GM12878 (cell line): ENCODE measurements around the gene KIRREL3. TPM values are rescaled to one million over a fixed set of nuclear protein-coding genes. Genes with fewer than 3 reads are reported as not detected.

Experiments
- ATAC-seq: fragments of 200-7000 bp; cut with Tn5 transposase; 3 replicates; pipeline ENCODE4 v1.9.1; 2020; ENCODE audit warnings: mild to moderate bottlenecking, moderate library complexity
- BruUV-seq: library from RNA; stranded (reverse); fragments of 400-500 nt; replicated peaks from 2 replicates; lab custom pipeline; 2021; lab: Mats Ljungman, UMichigan
- CTCF ChIA-PET: fragments of 300-600 bp; sonication (Branson Sonifier 250); formaldehyde crosslinking; extraction: SDS; loops from one replicate; lab custom pipeline; 2021; ENCODE audit warnings: inconsistent platforms; lab: Yijun Ruan, JAX
- POLR2A ChIA-PET: fragments of 350-600 bp; formaldehyde crosslinking; extraction: SDS; loops from one replicate; lab custom pipeline; 2021; ENCODE audit warnings: inconsistent platforms; lab: Charles Lee
- RAD21 ChIA-PET: fragments of 300-600 bp; sonication (Branson Sonifier 250); formaldehyde crosslinking; loops from one replicate; lab custom pipeline; 2023; ENCODE audit warnings: antibody characterized with exemption; ENCODE audit not compliant: unreplicated experiment; lab: Charles Lee
- SMC1A ChIA-PET: fragments of 300-600 bp; sonication (Branson Sonifier 250); formaldehyde crosslinking; loops from one replicate; lab custom pipeline; 2023; ENCODE audit not compliant: unreplicated experiment, uncharacterized antibody; lab: Charles Lee
- DNase-seq: peaks from one replicate; pipeline ENCODE4 v3.0.0-alpha.2; 2011; ENCODE audit warnings: low read depth, low spot score
- FAIRE-seq: peaks from 3 replicates; lab custom pipeline; 2011; peaks lifted over from hg19 to GRCh38; lab: Jason Lieb, UNC
- H2AFZ ChIP-seq: 2 replicates; pipeline ENCODE4 v1.6.0; 2011; ENCODE audit warnings: low read depth, low read length, control low read depth; ENCODE audit not compliant: control insufficient read depth
- H3K27ac ChIP-seq: 2 replicates; pipeline ENCODE4 v1.5.1; 2011; ENCODE audit warnings: control low read depth; ENCODE audit not compliant: control insufficient read depth, insufficient read depth
- H3K27me3 ChIP-seq, 2 experiments: replicated peaks in 1 of 2; 2 replicates each; pipeline versions ENCODE4 v1.6.0 to v1.6.1; 2011; ENCODE audit warnings: low read length in 1 of 2; ENCODE audit not compliant: control insufficient read depth in 2 of 2, insufficient read depth in 2 of 2
- H3K36me3 ChIP-seq, 2 experiments: 2 replicates each; pipeline ENCODE4 v1.5.1; 2011; ENCODE audit warnings: low read length in 1 of 2; ENCODE audit not compliant: control insufficient read depth in 2 of 2, insufficient read depth in 2 of 2
- H3K4me1 ChIP-seq: 2 replicates; pipeline ENCODE4 v1.6.1; 2011; ENCODE audit warnings: mild to moderate bottlenecking, low read length, moderate library complexity, mixed read lengths; ENCODE audit not compliant: control insufficient read depth, insufficient read depth
- H3K4me2 ChIP-seq: 2 replicates; pipeline ENCODE4 v1.6.0; 2011; ENCODE audit warnings: control low read depth; ENCODE audit not compliant: control insufficient read depth, insufficient read depth
- H3K4me3 ChIP-seq: fragments of 200-600 bp; sonication (generic); 2 replicates; pipeline ENCODE4 v1.5.1; 2016
- H3K79me2 ChIP-seq: 2 replicates; pipeline ENCODE4 v1.6.0; 2011; ENCODE audit warnings: low read length; ENCODE audit not compliant: control insufficient read depth, insufficient read depth
- H3K9ac ChIP-seq: 2 replicates; pipeline ENCODE4 v1.8.0; 2011; ENCODE audit warnings: low read length, control low read depth, mixed read lengths; ENCODE audit not compliant: control insufficient read depth, insufficient read depth
- H3K9me3 ChIP-seq: replicated peaks from 3 replicates; pipeline ENCODE4 v1.5.1; 2011; ENCODE audit warnings: mild to moderate bottlenecking, low read length; ENCODE audit not compliant: control insufficient read depth, insufficient read depth
- H4K20me1 ChIP-seq: 2 replicates; pipeline ENCODE4 v1.6.0; 2011; ENCODE audit not compliant: control insufficient read depth, insufficient read depth
- BCLAF1 ChIP-seq: fragments of 450-650 bp; IDR thresholded peaks from 2 replicates; pipeline ENCODE4 v1.6.1; 2017; ENCODE audit warnings: antibody characterized with exemption, mild to moderate bottlenecking, moderate library complexity
- EED ChIP-seq: sonication (generic); IDR thresholded peaks from 2 replicates; pipeline ENCODE4 v1.6.1; 2016; ENCODE audit warnings: antibody characterized with exemption, low read depth
- MEF2A ChIP-seq: IDR thresholded peaks from 2 replicates; pipeline ENCODE4 v1.6.1; 2011; ENCODE audit warnings: low read depth, mild to moderate bottlenecking, low read length, moderate library complexity; ENCODE audit not compliant: insufficient read depth
- RELB ChIP-seq: fragments of 450-650 bp; IDR thresholded peaks from 2 replicates; pipeline ENCODE4 v1.6.1; 2017; ENCODE audit warnings: low read depth, mild to moderate bottlenecking, moderate library complexity
- SP1 ChIP-seq: IDR thresholded peaks from one replicate; pipeline ENCODE4 v1.6.1; 2011; ENCODE audit warnings: low read depth, low read length
- STAT3 ChIP-seq: IDR thresholded peaks from 2 replicates; pipeline ENCODE4 v1.6.1; 2011; ENCODE audit warnings: low read depth, low read length, improper control_type of control experiment
- WRNIP1 ChIP-seq: IDR thresholded peaks from 2 replicates; pipeline ENCODE4 v1.6.1; 2011; ENCODE audit warnings: low read depth, low read length, improper control_type of control experiment, borderline replicate concordance
- WGBS: methylation state at CpG from one replicate; pipeline ENCODE4 v1.1.6; 2016; ENCODE audit warnings: low lambda C conversion rate; ENCODE audit not compliant: insufficient replicate concordance, insufficient coverage; ENCODE audit errors: missing lambda C conversion rate; 5-methylcytosine and 5-hydroxymethylcytosine counted together
- in situ Hi-C: fragments of 300-500 bp; cut with MboI; formaldehyde crosslinking; loops from 9 replicates; pipeline ENCODE4 v1.14.3; 2018; ENCODE audit warnings: mixed read lengths
- intact Hi-C: fragments of 100-400 bp; cut with micrococcal nuclease; formaldehyde crosslinking; loops from one replicate; pipeline ENCODE4 v1.14.2; 2022; ENCODE audit not compliant: unreplicated experiment
- polyA plus RNA-seq, 11 experiments: library from polyadenylated mRNA; depleted of rRNA in 4 of 11; unstranded in 6 of 11; stranded (reverse) in 5 of 11; fragments of >200 nt; fragmentation: Nextera tagmentation in 4 of 11; fragmentation: Illumina TruSeq in 1 of 11; extraction: Ambion mirVana in 4 of 11; extraction: Trizol in 1 of 11; gene quantifications; 1 replicate in 1 of 11; 2 replicates in 10 of 11; pipeline versions ENCODE4 v1.2.1 to v1.2.3, GENCODE V29; 2011 to 2016; ENCODE audit warnings: inconsistent platforms in 2 of 11, missing spikeins in 2 of 11, low read depth in 1 of 11
- total RNA-seq, 4 experiments: library from RNA; depleted of rRNA in 3 of 4; stranded (reverse); fragments of >200 nt in 3 of 4; fragmentation: Illumina TruSeq in 1 of 4; extraction: Trizol in 1 of 4; gene quantifications; 2 replicates each; pipeline versions ENCODE4 v1.2.1 to v1.2.3, GENCODE V29; 2013 to 2021

Gene KIRREL3
- total and polyA plus RNA-seq, 10 of the 15 experiments (the other 5 are each of a cell fraction or from before 2014, with no cell fraction given) = under 0.01 TPM; not detected in 9

- 0% methylated on average over 2 of the region's 2 CpGs for WGBS
- ChIA-PET SMC1A (no interaction called here), RAD21 (no interaction called here), CTCF (no interaction called here), POLR2A (no interaction called here)
- DNase-seq (no peak), ATAC-seq (no peak), FAIRE-seq (no peak)
- H3K36me3 ChIP-seq = no peaks in the 10 kb centered on the region
- intact Hi-C loops (no loop called here), in situ Hi-C loops (no loop called here)
- H4K20me1 ChIP-seq = no peaks in the 10 kb centered on the region
- H3K4me3 ChIP-seq = no peak overlapping the region
- H3K9me3 ChIP-seq = no peaks in the 10 kb centered on the region; the same call in 2 of the 3 replicates
- no peak overlapping the region for H3K4me2 ChIP-seq
- H3K4me1 ChIP-seq = no peaks in the 10 kb centered on the region
- no peak overlapping the region for H3K9ac ChIP-seq
- H3K27ac ChIP-seq = no peak overlapping the region
- no peak overlapping the region for H2AFZ ChIP-seq
- H3K27me3 ChIP-seq = no peaks in the 10 kb centered on the region; a peak in 1 of 4 replicates
- TF ChIP-seq SP1 = no peak
- no peak for TF ChIP-seq WRNIP1
- TF ChIP-seq STAT3 = no peak
- TF ChIP-seq RELB = no peak
- BruUV-seq = no TSS peak
- H3K79me2 ChIP-seq = no peaks in the 10 kb centered on the region
Measured at GRCh38 chr11:126897430-126897829, 103.1 kb downstream of the KIRREL3 start.

GRCh38 chr11:126896025-126896424, 104.5 kb downstream of the KIRREL3 start:
- Histone ChIP-seq H3K9me3 (no peaks in the 10 kb centered on the region; the same call in 2 of the 3 replicates), H3K27me3 (no peaks in the 10 kb centered on the region), H2AFZ (no peak overlapping the region), H3K79me2 (no peaks in the 10 kb centered on the region), H3K9ac (no peak overlapping the region), H3K27ac (no peak overlapping the region), H3K4me1 (no peaks in the 10 kb centered on the region), H3K4me3 (no peak overlapping the region), H3K36me3 (no peaks in the 10 kb centered on the region), H4K20me1 (no peaks in the 10 kb centered on the region), H3K4me2 (no peak overlapping the region)
- in situ Hi-C loops = no loop called here
- ChIA-PET SMC1A (no interaction called here), CTCF (interaction anchor here (1.3 kb wide), 1 partner anchor 180 kb away, joined by 3 read pairs; no protein-coding TSS in a partner anchor), POLR2A (no interaction called here), RAD21 (no interaction called here)
- FAIRE-seq (no peak), DNase-seq (no peak), ATAC-seq (no peak)
- intact Hi-C loops = no loop called here
- BruUV-seq = no TSS peak
- no peak for TF ChIP-seq EED
- TF ChIP-seq MEF2A = no peak
- TF ChIP-seq BCLAF1 = no peak
